COLO668 (cell line): ENCODE data around the gene SLC35B2.

Experiments
- DNase-seq: peaks from one replicate; lab custom pipeline; 2025; ENCODE audit not compliant: unreplicated experiment; lab: John Stamatoyannopoulos, UW

SLC35B2 gene

GRCh38 chr6:44268095-44268628 is 10.8 kb upstream of the SLC35B2 start:
- DNase-seq, result peak; percentile 36

- no peak for DNase-seq
These were observed 9.9 kb upstream of the SLC35B2 start for GRCh38 chr6:44267252-44267651.

GRCh38 chr6:44266347-44266746 is 9.0 kb upstream of the SLC35B2 start:
- no peak for DNase-seq

- no peak for DNase-seq
These were observed 8.4 kb upstream of the SLC35B2 start for GRCh38 chr6:44265722-44266233.

- peak; percentile 87 for DNase-seq
These were observed 7.8 kb upstream of the SLC35B2 start, which contains the start of gene NFKBIE for GRCh38 chr6:44265007-44265721. Gene NFKBIE (minus strand): TSS chr6:44265551. CDS start chr6:44265346, 205 bp downstream.

- DNase-seq, result no peak
These were observed 7.1 kb upstream of the SLC35B2 start for GRCh38 chr6:44264154-44265006.

GRCh38 chr6:44263354-44264100 is 6.2 kb upstream of the SLC35B2 start:
- DNase-seq, result peak; percentile 18

- DNase-seq, result no peak
These were observed 5.4 kb upstream of the SLC35B2 start for GRCh38 chr6:44262467-44263353.

- no peak for DNase-seq
These were observed 4.3 kb upstream of the SLC35B2 start for GRCh38 chr6:44261581-44261980.

- no peak for DNase-seq
These were observed 3.3 kb upstream of the SLC35B2 start for GRCh38 chr6:44260451-44261297.

GRCh38 chr6:44260011-44260410 is 2.7 kb upstream of the SLC35B2 start:
- DNase-seq, result no peak

- DNase-seq, result no peak
These were observed 1.6 kb upstream of the SLC35B2 start for GRCh38 chr6:44258921-44259320.

- DNase-seq, result no peak
These were observed 1.1 kb upstream of the SLC35B2 start for GRCh38 chr6:44258325-44258863.

GRCh38 chr6:44257753-44258324 is 511 bp upstream of the SLC35B2 start:
- DNase-seq, result no peak

- no peak for DNase-seq
These were observed 628 bp downstream of the SLC35B2 start for GRCh38 chr6:44256775-44257024.

- DNase-seq, result no peak
These were observed 1.2 kb downstream of the SLC35B2 start for GRCh38 chr6:44255871-44256774.

GRCh38 chr6:44255105-44255808 is 2.1 kb downstream of the SLC35B2 start:
- DNase-seq, result no peak
